GM12864 (cell line): ENCODE results near the gene CYFIP2.

Source experiments
- DNase-seq: peaks from one replicate; pipeline ENCODE4 v3.0.0-alpha.2; 2011; ENCODE audit warnings: low read depth
- H3K4me3 ChIP-seq: 2 replicates; pipeline ENCODE4 v1.5.1; 2011; ENCODE audit warnings: mild to moderate bottlenecking, low read depth, low read length, control low read depth
- TF ChIP-seq, protein P1 (sequence below): IDR thresholded peaks from 2 replicates; pipeline ENCODE4 v1.5.1; 2011; ENCODE audit warnings: low read depth, mild to moderate bottlenecking, moderate library complexity, low read length, control low read depth, inconsistent platforms; ENCODE audit errors: missing control alignments

Gene CYFIP2

DNA sequence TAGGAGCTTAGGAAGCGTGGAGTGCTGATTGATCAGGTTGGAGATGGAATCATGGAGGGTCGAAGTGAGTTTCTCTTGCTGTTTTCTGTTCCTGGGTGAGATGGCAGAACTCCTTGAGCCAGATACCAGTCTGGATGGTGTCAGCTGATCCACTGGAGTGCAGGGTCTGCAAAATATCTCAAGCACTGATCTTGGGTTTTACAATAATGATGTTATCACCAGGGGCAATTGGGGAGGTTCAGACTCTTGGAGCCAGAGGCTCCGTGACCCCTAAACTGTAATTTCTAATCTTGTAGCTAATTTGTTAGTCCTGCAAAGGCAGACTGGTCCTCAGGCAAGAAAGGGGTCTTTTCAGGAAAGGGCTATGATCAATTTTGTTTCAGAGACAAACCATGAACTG, 114.1 kb downstream of the CYFIP2 start:
- DNase-seq = no peak
- TF ChIP-seq, protein P1, sequence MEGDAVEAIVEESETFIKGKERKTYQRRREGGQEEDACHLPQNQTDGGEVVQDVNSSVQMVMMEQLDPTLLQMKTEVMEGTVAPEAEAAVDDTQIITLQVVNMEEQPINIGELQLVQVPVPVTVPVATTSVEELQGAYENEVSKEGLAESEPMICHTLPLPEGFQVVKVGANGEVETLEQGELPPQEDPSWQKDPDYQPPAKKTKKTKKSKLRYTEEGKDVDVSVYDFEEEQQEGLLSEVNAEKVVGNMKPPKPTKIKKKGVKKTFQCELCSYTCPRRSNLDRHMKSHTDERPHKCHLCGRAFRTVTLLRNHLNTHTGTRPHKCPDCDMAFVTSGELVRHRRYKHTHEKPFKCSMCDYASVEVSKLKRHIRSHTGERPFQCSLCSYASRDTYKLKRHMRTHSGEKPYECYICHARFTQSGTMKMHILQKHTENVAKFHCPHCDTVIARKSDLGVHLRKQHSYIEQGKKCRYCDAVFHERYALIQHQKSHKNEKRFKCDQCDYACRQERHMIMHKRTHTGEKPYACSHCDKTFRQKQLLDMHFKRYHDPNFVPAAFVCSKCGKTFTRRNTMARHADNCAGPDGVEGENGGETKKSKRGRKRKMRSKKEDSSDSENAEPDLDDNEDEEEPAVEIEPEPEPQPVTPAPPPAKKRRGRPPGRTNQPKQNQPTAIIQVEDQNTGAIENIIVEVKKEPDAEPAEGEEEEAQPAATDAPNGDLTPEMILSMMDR = no peak
- no peak overlapping the region for H3K4me3 ChIP-seq

DNA sequence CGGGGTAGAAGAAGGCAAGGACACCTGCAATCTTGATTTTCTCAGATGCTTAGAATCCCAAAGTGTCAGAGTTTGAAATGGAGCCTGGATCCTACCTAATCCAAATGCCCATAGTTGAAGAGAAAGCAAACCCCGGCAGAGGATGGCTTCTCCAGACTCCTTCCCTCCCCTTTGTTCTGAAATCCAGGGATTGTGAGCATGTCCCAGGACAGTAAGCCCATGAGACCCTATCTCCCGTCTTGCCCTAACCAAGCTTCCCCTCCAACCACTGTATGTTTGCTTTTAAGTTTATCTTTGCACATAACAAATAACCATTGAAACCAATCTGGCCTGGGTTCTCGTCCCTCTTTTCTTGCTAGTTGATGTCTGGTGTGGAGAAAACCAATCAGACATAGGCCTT, 115.8 kb downstream of the CYFIP2 start:
- H3K4me3 ChIP-seq = no peak overlapping the region
- TF ChIP-seq, protein P1 = no peak
- no peak for DNase-seq

DNA sequence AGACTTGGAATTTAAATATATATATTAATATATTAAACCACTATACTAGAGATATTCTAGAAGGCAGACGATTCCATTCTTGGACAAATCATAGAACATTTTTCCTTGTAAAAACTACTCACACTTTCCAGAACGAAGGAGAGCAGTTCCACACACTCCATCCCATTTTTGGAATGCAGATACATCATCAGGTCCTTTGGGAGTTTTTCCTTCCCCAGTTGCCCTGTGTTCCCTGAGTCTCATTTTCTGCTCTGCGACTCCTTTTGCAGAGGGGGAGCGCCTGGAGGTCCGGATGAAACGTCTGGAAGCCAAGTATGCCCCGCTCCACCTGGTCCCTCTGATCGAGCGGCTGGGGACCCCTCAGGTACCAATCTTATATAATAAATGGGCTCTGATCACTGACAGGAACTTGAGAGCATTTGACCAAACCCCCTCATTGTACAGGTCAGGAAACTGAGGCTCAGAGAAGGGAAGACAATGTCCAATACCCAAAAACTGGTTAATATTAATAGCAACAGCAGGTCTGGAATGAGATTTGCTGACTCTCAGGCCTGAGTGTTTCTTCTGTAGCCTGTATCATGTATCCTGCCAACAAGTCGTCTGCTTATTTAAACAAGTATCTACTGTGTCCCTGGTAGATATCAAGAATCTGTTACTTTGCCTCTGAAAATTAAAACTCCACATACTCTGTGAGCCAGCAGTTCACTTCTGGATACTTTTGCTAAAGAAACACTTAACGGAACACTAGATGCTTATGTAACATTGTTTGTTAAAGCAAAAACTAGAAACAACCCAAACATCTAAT, 117.3 kb downstream of the CYFIP2 start:
- no peak for DNase-seq
- TF ChIP-seq, protein P1 = no peak
- no peak overlapping the region for H3K4me3 ChIP-seq

DNA sequence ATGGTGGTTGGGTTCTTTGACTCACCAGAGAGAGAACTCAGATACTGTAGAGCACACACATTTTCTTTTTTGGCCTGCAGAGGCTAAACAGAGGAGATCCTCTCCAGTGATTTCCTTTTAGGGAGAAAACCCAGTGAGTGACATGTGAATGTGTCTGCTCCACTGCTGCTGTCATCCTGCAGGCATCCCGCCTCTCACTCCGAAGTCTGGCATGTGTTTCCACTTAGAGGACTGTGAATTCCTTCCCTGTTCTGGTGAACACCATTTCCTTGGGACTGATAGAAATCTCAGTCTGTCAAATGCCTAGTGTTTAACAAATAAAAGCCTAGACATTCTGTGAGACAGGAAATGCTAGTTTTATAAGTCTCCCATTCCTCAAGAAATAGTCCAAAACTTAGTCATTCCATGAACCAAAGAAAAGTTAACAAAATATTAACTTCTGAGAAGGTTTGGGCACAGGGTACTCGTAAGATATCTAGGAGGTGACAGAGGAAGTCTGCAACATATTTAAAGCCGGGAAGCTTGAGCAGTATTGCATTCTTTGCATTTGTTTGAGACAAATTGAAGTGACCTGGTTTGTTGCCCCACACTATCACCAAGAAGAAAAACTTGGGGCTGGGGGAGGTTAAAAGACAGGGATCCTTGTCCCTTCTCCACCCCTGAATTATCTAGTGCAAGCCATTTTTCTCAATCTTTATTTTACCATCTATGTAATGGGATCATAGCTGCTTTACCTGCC, 119.2 kb downstream of the CYFIP2 start:
- no peak for DNase-seq
- no peak overlapping the region for H3K4me3 ChIP-seq
- TF ChIP-seq, protein P1 = no peak

DNA sequence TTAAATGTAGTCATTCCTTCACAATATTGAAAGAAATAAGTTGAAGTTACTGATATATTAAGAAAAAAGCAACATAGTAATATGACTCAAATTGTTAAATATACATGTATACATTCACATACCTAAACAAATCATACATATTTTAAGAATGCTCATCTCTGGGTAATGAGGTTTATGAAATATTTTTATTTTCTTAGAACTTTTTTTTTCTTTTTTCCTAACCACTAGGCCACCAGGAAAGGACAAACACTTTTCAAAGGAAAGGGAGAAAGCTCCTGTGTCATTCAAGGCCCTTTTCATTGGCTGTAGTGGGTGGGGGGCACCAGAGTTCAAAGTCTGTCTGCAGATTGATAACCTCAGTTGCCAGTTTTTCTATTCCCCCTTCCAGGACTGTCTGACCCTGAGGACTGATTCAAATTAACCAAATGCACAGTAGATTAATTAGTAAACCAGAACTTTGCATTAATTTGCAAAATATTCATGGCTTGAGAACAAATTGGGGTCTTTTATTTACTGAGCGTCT, 121.2 kb downstream of the CYFIP2 start:
- TF ChIP-seq, protein P1 = no peak
- DNase-seq = no peak
- no peak overlapping the region for H3K4me3 ChIP-seq

DNA sequence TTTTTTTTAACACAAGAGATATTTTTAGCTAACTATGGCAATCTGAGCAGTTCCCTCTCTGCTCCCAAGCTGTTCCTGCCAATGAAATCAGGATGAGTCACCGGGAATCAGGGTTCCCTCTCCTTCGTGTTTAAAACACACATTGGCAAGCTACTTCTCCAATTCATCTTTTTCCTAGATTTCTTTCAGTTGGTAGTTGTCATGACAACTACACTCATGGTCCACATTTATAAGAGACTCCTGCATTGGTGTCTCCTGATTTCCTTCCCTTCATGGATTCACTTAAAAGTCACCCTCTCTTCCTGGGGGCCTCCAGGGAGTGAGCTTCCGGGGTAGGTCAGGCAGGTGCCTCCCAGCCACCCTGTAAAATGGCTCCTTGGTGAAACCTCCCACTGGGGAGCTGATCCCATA, 121.8 kb downstream of the CYFIP2 start:
- H3K4me3 ChIP-seq = no peak overlapping the region
- TF ChIP-seq, protein P1 = no peak
- no peak for DNase-seq
